MM.1S (cell line): Measurements from ENCODE around the gene DNAAF3.

ENCODE experiments used
- DNase-seq: peaks from one replicate; pipeline ENCODE4 v3.0.0-alpha.2; 2015
- H2AFZ ChIP-seq: fragments of 300-600 bp; sonication (generic); 2 replicates; pipeline ENCODE4 v1.6.0; 2016; ENCODE audit warnings: antibody characterized with exemption, low read length
- H3F3A ChIP-seq: fragments of 300-600 bp; sonication (generic); 2 replicates; pipeline ENCODE4 v1.6.1; 2016; ENCODE audit warnings: mild to moderate bottlenecking, antibody characterized with exemption, low read length, moderate library complexity, mixed read lengths; ENCODE audit not compliant: insufficient read depth
- H3K27ac ChIP-seq: fragments of 300-600 bp; sonication (generic); 2 replicates; pipeline ENCODE4 v1.5.1; 2016; ENCODE audit warnings: mild to moderate bottlenecking, low read length
- H3K27me3 ChIP-seq: fragments of 300-600 bp; sonication (generic); replicated peaks from 2 replicates; pipeline ENCODE4 v1.6.0; 2016; ENCODE audit warnings: low read length; ENCODE audit not compliant: insufficient read depth
- H3K36me3 ChIP-seq: fragments of 300-600 bp; sonication (generic); replicated peaks from 2 replicates; pipeline ENCODE4 v1.6.1; 2016; ENCODE audit warnings: mild to moderate bottlenecking, low read length, mixed read lengths; ENCODE audit not compliant: insufficient read depth
- H3K4me1 ChIP-seq: fragments of 300-600 bp; sonication (generic); 2 replicates; pipeline ENCODE4 v1.6.1; 2016; ENCODE audit warnings: low read length, mixed read lengths
- H3K4me2 ChIP-seq: fragments of 300-600 bp; sonication (generic); 2 replicates; pipeline ENCODE4 v1.6.0; 2016; ENCODE audit warnings: low read depth, low read length
- H3K4me3 ChIP-seq: fragments of 300-600 bp; sonication (generic); 2 replicates; pipeline ENCODE4 v1.5.1; 2016; ENCODE audit warnings: low read length, mixed read lengths
- H3K79me2 ChIP-seq: fragments of 300-600 bp; sonication (generic); 2 replicates; pipeline ENCODE4 v1.6.1; 2016; ENCODE audit warnings: mixed run types, low read length, mixed read lengths
- H3K9ac ChIP-seq: fragments of 300-600 bp; sonication (generic); 2 replicates; pipeline ENCODE4 v1.6.1; 2016; ENCODE audit warnings: low read length, mixed read lengths
- H3K9me2 ChIP-seq: fragments of 300-600 bp; sonication (generic); replicated peaks from 2 replicates; pipeline ENCODE4 v1.6.1; 2016; ENCODE audit warnings: mild to moderate bottlenecking, low read length, mixed read lengths; ENCODE audit not compliant: insufficient read depth
- H3K9me3 ChIP-seq: fragments of 300-600 bp; sonication (generic); replicated peaks from 2 replicates; pipeline ENCODE4 v1.6.1; 2016; ENCODE audit warnings: mild to moderate bottlenecking, low read length, mixed read lengths; ENCODE audit not compliant: insufficient read depth
- H4K20me1 ChIP-seq: fragments of 300-600 bp; sonication (generic); 2 replicates; pipeline ENCODE4 v1.6.1; 2016; ENCODE audit warnings: mild to moderate bottlenecking, low read length, moderate library complexity, mixed read lengths; ENCODE audit not compliant: insufficient read depth
- EZH2 ChIP-seq: fragments of 300-600 bp; sonication (generic); optimal IDR thresholded peaks from 2 replicates; pipeline ENCODE3; 2017; ENCODE audit warnings: low read depth, mild to moderate bottlenecking, antibody characterized with exemption, low read length, mixed read lengths
- EZH2phosphoT487 ChIP-seq: fragments of 300-600 bp; sonication (generic); IDR thresholded peaks from 2 replicates; pipeline ENCODE4 v1.6.1; 2018; ENCODE audit warnings: antibody characterized with exemption, low read length
- TF ChIP-seq, protein P1 (sequence below): fragments of 300-600 bp; sonication (generic); IDR thresholded peaks from 2 replicates; pipeline ENCODE4 v1.5.1; 2016; ENCODE audit warnings: antibody characterized with exemption, low read length, mixed read lengths

The DNAAF3 gene

DNA sequence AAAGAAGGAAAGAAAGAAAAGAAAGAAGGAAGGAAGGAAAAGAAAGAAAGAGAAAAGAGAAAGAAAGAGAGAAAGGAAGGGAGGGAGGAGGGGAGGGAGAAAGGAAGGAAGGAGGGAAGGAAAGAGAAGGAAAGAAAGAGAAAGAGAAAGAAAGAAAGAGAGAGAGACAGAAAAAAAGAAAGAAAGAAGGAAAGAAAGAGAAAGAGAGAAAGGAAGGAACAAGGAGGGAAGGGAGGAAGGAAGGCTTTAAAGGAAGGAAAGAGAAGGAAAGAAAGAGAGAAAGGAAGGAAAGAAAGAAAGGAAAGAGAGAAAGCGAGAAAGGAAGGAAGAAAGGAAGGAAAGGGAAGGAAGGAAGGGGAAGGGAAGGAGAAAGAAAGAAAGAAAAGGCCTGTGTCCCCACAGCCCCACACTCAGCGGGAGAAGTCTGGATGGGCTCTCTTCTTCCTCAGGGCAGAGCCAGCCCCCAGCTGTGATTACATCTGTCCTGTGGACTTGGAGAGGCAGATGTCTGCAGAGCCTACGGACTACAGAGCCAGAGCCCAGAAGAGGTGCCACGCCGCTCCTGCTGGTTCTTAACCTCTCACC is 33.3 kb upstream of the DNAAF3 start:
- no peak overlapping the region for H2AFZ ChIP-seq
- H3K27ac ChIP-seq: no peak overlapping the region
- H3K79me2 ChIP-seq: no peaks in the 10 kb centered on the region
- H3F3A ChIP-seq: no peaks in the 10 kb centered on the region
- H3K4me1 ChIP-seq: no peaks in the 10 kb centered on the region
- H3K27me3 ChIP-seq: peaks cover 89% of the 10 kb centered on the region
- TF ChIP-seq, protein P1, sequence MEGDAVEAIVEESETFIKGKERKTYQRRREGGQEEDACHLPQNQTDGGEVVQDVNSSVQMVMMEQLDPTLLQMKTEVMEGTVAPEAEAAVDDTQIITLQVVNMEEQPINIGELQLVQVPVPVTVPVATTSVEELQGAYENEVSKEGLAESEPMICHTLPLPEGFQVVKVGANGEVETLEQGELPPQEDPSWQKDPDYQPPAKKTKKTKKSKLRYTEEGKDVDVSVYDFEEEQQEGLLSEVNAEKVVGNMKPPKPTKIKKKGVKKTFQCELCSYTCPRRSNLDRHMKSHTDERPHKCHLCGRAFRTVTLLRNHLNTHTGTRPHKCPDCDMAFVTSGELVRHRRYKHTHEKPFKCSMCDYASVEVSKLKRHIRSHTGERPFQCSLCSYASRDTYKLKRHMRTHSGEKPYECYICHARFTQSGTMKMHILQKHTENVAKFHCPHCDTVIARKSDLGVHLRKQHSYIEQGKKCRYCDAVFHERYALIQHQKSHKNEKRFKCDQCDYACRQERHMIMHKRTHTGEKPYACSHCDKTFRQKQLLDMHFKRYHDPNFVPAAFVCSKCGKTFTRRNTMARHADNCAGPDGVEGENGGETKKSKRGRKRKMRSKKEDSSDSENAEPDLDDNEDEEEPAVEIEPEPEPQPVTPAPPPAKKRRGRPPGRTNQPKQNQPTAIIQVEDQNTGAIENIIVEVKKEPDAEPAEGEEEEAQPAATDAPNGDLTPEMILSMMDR: no peak
- TF ChIP-seq EZH2phosphoT487 (no peak), EZH2 (no peak)
- H3K36me3 ChIP-seq: no peaks in the 10 kb centered on the region
- no peak for DNase-seq
- H3K4me2 ChIP-seq: no peak overlapping the region
- H3K4me3 ChIP-seq: no peak overlapping the region
- no peak overlapping the region for H3K9ac ChIP-seq
- no peaks in the 10 kb centered on the region for H3K9me2 ChIP-seq
- H4K20me1 ChIP-seq: no peaks in the 10 kb centered on the region
- no peaks in the 10 kb centered on the region for H3K9me3 ChIP-seq

GRCh38 chr19:55198651-55199050 is 32.2 kb upstream of the DNAAF3 start:
- H3K36me3 ChIP-seq: no peaks in the 10 kb centered on the region

GRCh38 chr19:55197528-55197927 is 31.1 kb upstream of the DNAAF3 start:
- Histone ChIP-seq H3K79me2 (no peaks in the 10 kb centered on the region), H3K4me3 (no peak overlapping the region), H2AFZ (no peak overlapping the region), H3K9me3 (no peaks in the 10 kb centered on the region), H3K27me3 (peaks cover 96% of the 10 kb centered on the region), H3K27ac (no peak overlapping the region), H3K4me2 (no peak overlapping the region), H3K4me1 (no peaks in the 10 kb centered on the region), H3K9me2 (no peaks in the 10 kb centered on the region), H3F3A (no peaks in the 10 kb centered on the region), H3K36me3 (no peaks in the 10 kb centered on the region), H4K20me1 (no peaks in the 10 kb centered on the region), H3K9ac (no peak overlapping the region)
- TF ChIP-seq, protein P1: no peak
- no peak for TF ChIP-seq EZH2phosphoT487
- DNase-seq: no peak

More at GRCh38 chr19:55198651-55199050, 32.2 kb upstream of the DNAAF3 start:
- Histone ChIP-seq H2AFZ (no peak overlapping the region), H3K9me2 (no peaks in the 10 kb centered on the region), H3K27me3 (peaks cover 89% of the 10 kb centered on the region), H3K79me2 (no peaks in the 10 kb centered on the region), H3K4me2 (no peak overlapping the region), H3K9me3 (no peaks in the 10 kb centered on the region), H3F3A (no peaks in the 10 kb centered on the region), H3K9ac (no peak overlapping the region), H3K27ac (no peak overlapping the region), H4K20me1 (no peaks in the 10 kb centered on the region), H3K4me1 (no peaks in the 10 kb centered on the region), H3K4me3 (no peak overlapping the region)
- TF ChIP-seq EZH2phosphoT487 (no peak), EZH2 (no peak)
- TF ChIP-seq, protein P1: no peak
- no peak for DNase-seq
